ENCODE measurements around the gene CABLES2. TPM values are rescaled to one million over a fixed set of nuclear protein-coding genes. Genes with fewer than 3 reads are reported as not detected.

The CABLES2 gene
- polyA plus RNA-seq, 2 of the 4 experiments (the other 2 are of a cell fraction), result 3.9 to 7.7 TPM

GRCh38 chr20:62386383-62387218, 20.5 kb downstream of the CABLES2 start, which contains the start of gene RPS21:
Gene RPS21, plus strand, starts transcription at chr20:62387103. Its CDS starts 236 bp downstream, at chr20:62387339.
- ATAC-seq, result peak; percentile 78 to 87
- under 1% methylated on average over 12 of the region's 83 CpGs for WGBS (ENCODE audit: missing lambda C conversion rate)
- H3K4me2 ChIP-seq, result peak within 1 kb of the TSS; percentile 92
- DNase-seq (ENCODE audit: low read depth in 1 of 2, low spot score in 1 of 2), result peak in 1 of 2 experiments; percentile 93
- POLR2A ChIA-PET, result interaction anchor here (0.5 to 1.8 kb wide), 19 partner anchors 9 to 316 kb away, joined by 3 to 18 read pairs (median 4); no protein-coding TSS in a partner anchor
- H3K27ac ChIP-seq, result peak within 1 kb of the TSS; percentile 88 to 97
- H3K4me3 ChIP-seq, result peak within 1 kb of the TSS; percentile 94
- CTCF ChIA-PET, result interaction anchor here (0.7 to 2.1 kb wide), 11 partner anchors 9 to 84 kb away, joined by 3 to 9 read pairs (median 4); partner anchors contain the start of gene ADRM1
- no peak for TF ChIP-seq ZC3H11A (IDR thresholded peaks at IDR 0.05)
- no peak for TF ChIP-seq CBX8 (IDR thresholded peaks at IDR 0.05)
- TF ChIP-seq CHD4 (IDR thresholded peaks at IDR 0.05; ENCODE audit: borderline replicate concordance), result no peak
- no peak for TF ChIP-seq ATOH8 (CRISPR knock-in tag; IDR thresholded peaks at IDR 0.05; ENCODE audit: low read depth)
- 0 out of 2 replicates have a peak, but pooled peaks have one; percentile 38 for TF ChIP-seq MAZ (IDR thresholded peaks at IDR 0.05; ENCODE audit: borderline replicate concordance, low read depth, low read length)
- TF ChIP-seq, protein P1, sequence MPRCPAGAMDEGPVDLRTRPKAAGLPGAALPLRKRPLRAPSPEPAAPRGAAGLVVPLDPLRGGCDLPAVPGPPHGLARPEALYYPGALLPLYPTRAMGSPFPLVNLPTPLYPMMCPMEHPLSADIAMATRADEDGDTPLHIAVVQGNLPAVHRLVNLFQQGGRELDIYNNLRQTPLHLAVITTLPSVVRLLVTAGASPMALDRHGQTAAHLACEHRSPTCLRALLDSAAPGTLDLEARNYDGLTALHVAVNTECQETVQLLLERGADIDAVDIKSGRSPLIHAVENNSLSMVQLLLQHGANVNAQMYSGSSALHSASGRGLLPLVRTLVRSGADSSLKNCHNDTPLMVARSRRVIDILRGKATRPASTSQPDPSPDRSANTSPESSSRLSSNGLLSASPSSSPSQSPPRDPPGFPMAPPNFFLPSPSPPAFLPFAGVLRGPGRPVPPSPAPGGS (IDR thresholded peaks at IDR 0.05), result peak; percentile 89; the same call in 2 of the 3 replicates
- TF ChIP-seq JUNB (IDR thresholded peaks at IDR 0.05), result no peak
- no peak for TF ChIP-seq ZFP36 (IDR thresholded peaks at IDR 0.05; ENCODE audit: borderline replicate concordance, partially characterized antibody)
- no peak for TF ChIP-seq RNF2 (IDR thresholded peaks at IDR 0.05; ENCODE audit: borderline replicate concordance, low read depth)
- TF ChIP-seq, protein P2, sequence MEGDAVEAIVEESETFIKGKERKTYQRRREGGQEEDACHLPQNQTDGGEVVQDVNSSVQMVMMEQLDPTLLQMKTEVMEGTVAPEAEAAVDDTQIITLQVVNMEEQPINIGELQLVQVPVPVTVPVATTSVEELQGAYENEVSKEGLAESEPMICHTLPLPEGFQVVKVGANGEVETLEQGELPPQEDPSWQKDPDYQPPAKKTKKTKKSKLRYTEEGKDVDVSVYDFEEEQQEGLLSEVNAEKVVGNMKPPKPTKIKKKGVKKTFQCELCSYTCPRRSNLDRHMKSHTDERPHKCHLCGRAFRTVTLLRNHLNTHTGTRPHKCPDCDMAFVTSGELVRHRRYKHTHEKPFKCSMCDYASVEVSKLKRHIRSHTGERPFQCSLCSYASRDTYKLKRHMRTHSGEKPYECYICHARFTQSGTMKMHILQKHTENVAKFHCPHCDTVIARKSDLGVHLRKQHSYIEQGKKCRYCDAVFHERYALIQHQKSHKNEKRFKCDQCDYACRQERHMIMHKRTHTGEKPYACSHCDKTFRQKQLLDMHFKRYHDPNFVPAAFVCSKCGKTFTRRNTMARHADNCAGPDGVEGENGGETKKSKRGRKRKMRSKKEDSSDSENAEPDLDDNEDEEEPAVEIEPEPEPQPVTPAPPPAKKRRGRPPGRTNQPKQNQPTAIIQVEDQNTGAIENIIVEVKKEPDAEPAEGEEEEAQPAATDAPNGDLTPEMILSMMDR (IDR thresholded peaks at IDR 0.05), result no peak
- no peak for TF ChIP-seq FOSL2 (IDR thresholded peaks at IDR 0.05)
- TF ChIP-seq FOSL2 (CRISPR knock-in tag; IDR thresholded peaks at IDR 0.05), result no peak
- no peak for TF ChIP-seq GATA3 (IDR thresholded peaks at IDR 0.05; ENCODE audit: borderline replicate concordance)
- TF ChIP-seq SREBF2 (IDR thresholded peaks at IDR 0.05), result no peak
- TF ChIP-seq BHLHE40 (IDR thresholded peaks at IDR 0.05; ENCODE audit: low read depth, low read length), result no peak
- TF ChIP-seq ZNF302 (CRISPR knock-in tag; IDR thresholded peaks at IDR 0.05), result no peak
- TF ChIP-seq POLR2A (IDR thresholded peaks at IDR 0.05; ENCODE audit: low read length), result peak; percentile 77
- no peak for TF ChIP-seq RCOR1 (IDR thresholded peaks at IDR 0.05; ENCODE audit: low read depth, low read length)
- no peak for TF ChIP-seq EHMT2 (IDR thresholded peaks at IDR 0.05; ENCODE audit: low read depth)
- TF ChIP-seq MYC (IDR thresholded peaks at IDR 0.05; ENCODE audit: borderline replicate concordance, low read length), result peak; percentile 74; the same call in 1 of the 2 replicates
- TF ChIP-seq MAFK (IDR thresholded peaks at IDR 0.05; ENCODE audit: partially characterized antibody), result no peak
- TF ChIP-seq RAD21 (conservative IDR thresholded peaks at IDR 0.05 in 1 of 2, IDR thresholded peaks at IDR 0.05 in 1 of 2), result 0 out of 5 replicates have a peak, but pooled peaks of 1 of the 2 experiments have one; percentile 13
- TF ChIP-seq FOSB (CRISPR knock-in tag; IDR thresholded peaks at IDR 0.05), result no peak
- TF ChIP-seq JUN (IDR thresholded peaks at IDR 0.05), result peak in 1 of 2 experiments; percentile 99; a peak in 4 of 5 replicates
- TF ChIP-seq EHF (CRISPR knock-in tag; IDR thresholded peaks at IDR 0.05), result no peak
- no peak for TF ChIP-seq HOXB13 (CRISPR knock-in tag; IDR thresholded peaks at IDR 0.05; ENCODE audit: low read depth)
- TF ChIP-seq, protein P3, sequence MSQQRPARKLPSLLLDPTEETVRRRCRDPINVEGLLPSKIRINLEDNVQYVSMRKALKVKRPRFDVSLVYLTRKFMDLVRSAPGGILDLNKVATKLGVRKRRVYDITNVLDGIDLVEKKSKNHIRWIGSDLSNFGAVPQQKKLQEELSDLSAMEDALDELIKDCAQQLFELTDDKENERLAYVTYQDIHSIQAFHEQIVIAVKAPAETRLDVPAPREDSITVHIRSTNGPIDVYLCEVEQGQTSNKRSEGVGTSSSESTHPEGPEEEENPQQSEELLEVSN (IDR thresholded peaks at IDR 0.05; ENCODE audit: borderline replicate concordance, low read depth), result no peak
- peak; percentile 57 for TF ChIP-seq PHF8 (IDR thresholded peaks at IDR 0.05; ENCODE audit: borderline replicate concordance, low read depth)
- no peak for TF ChIP-seq HOXA7 (CRISPR knock-in tag; IDR thresholded peaks at IDR 0.05)
- TF ChIP-seq FOXS1 (CRISPR knock-in tag; IDR thresholded peaks at IDR 0.05), result no peak
- no peak for TF ChIP-seq CHD2 (IDR thresholded peaks at IDR 0.05; ENCODE audit: low read length, partially characterized antibody)
- TF ChIP-seq CBX2 (IDR thresholded peaks at IDR 0.05; ENCODE audit: borderline replicate concordance, low read depth), result no peak
- TF ChIP-seq, protein P4, sequence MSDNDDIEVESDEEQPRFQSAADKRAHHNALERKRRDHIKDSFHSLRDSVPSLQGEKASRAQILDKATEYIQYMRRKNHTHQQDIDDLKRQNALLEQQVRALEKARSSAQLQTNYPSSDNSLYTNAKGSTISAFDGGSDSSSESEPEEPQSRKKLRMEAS (IDR thresholded peaks at IDR 0.05), result peak; percentile 82
- no peak for TF ChIP-seq CEBPB (IDR thresholded peaks at IDR 0.05)
- no peak for TF ChIP-seq ZSCAN20 (CRISPR knock-in tag; IDR thresholded peaks at IDR 0.05)
- TF ChIP-seq KDM5A (IDR thresholded peaks at IDR 0.05), result peak; percentile 20; the same call in 1 of the 2 replicates
- no peak for TF ChIP-seq SMC3 (IDR thresholded peaks at IDR 0.05)
- no peak for FAIRE-seq
- H3K9me3 ChIP-seq, result no peaks in the 10 kb centered on the region
- peaks cover 33% of the 10 kb centered on the region for H3K4me1 ChIP-seq
